Fibroblast of upper back skin (primary cell): ENCODE data around the gene CLEC12A.
"Not testable (repeated sequence)": the region's sequence is repeated elsewhere in the genome, so short reads cannot be mapped to it uniquely, and the experiment has no call there.

Source experiments
- DNase-seq: peaks from one replicate; pipeline ENCODE4 v3.0.0-alpha.2; 2013

The CLEC12A gene

DNA sequence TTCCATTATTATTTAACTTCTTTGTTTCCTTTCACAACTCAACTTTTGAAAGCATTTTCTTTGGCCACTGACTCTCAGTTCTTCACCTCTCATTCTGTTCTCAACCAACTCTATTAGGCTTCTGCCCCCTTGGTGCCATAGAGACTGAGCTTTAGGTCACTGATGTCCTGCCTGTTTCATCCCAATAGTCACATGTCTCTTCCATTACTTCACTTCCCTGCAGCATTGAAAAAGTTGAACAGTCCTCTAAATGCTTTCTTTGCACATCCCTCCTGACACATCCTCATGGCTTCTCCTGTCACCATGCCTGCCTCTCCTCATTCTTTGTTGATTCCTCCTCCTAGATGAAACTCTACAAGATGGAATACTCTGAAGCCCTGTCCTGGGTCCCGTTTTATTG is 2.7 kb downstream of the CLEC12A start:
- DNase-seq: no peak

DNA sequence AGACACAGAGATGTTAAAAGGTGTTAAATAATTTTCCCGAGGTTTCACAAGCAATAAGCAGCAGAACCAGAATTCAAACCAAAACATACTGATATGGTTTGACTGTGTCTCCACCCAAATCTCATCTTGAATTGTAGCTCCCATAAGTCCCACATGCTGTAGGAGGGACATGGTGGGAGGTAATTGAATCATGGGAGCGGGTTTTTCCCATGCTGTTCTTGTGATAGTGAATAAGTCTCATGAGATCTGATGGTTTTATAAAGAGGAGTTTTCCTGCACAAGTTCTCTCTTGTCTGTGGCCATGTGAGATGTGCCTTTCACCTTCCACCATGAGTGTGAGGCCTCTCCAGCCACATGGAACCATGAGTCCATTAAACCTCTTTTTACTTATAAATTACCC is 3.5 kb downstream of the CLEC12A start:
- not testable (repeated sequence) for DNase-seq

DNA sequence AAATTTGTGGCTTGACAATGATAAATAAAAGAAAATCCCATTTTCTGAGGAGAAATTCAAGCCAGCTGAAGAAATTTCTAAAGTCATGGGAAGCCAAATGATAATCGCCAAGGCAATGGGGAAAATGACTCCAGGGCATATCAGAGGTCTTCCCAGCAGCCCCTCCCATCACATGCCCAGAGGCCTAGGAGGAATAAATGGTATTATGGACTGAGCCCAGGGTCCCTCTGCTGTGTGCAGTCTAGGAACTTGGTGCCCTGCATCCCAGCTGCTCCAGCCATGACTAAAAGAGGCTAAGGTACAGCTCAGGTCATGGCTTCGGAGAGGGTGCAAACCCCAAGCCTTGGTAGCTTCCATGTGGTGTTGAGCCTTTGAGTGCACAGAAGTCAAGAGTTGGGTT is 4.4 kb downstream of the CLEC12A start:
- no peak for DNase-seq

DNA sequence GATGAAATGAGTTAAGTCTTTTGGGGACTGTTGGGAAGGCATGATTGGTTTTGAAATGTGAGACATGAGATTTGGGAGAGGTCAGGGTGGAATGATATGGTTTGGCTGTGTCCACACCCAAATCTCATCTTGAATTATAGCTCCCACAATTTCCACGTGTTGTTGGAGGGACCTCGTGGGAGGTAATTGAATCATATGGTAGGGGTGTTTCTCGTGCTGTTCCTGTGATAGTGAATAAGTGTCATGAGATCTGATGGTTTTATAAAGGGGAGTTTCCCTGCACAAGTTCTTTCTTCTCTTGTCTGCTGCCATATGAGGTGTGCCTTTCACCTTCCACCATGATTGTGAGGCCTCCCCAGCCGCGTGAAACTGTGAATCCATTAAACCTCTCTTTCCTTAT is 5.4 kb downstream of the CLEC12A start:
- not testable (repeated sequence) for DNase-seq

DNA sequence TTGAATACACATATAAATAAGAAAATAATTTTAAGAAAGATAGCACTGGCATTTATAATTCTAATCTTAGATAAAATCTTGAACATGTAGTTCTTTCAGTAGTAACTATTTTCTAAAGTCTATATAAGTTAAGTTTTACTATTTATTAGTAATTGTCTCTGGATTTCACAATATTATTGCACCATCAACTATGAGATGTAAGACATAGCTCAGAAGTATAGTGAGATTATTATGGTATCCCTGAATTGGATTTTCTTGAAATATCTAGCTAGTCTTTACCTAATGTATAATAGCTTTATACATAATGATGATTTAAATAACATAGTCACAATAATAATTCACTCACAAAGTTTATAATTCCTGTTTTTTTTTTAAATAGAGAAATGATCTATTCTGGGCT is 6.7 kb downstream of the CLEC12A start:
- DNase-seq: no peak

DNA sequence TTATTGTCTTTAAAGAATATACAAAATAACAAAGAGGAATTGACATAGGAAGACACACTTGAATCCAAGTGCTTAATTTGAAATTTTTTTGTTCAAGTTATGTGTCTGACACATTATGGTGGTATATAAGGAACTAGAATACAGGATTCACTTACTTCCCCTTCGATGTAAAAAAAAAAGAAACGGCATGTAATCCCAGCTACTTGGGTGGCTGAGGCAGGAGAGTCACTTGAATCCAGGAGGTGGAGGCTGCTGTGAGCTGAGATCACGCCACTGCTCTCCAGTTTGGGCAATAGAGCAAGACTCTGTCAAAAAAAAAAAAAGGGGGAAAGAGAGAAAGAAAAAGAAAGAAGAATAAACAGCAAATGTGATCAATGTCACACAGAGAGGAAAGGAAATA is 8.9 kb downstream of the CLEC12A start:
- no peak for DNase-seq

DNA sequence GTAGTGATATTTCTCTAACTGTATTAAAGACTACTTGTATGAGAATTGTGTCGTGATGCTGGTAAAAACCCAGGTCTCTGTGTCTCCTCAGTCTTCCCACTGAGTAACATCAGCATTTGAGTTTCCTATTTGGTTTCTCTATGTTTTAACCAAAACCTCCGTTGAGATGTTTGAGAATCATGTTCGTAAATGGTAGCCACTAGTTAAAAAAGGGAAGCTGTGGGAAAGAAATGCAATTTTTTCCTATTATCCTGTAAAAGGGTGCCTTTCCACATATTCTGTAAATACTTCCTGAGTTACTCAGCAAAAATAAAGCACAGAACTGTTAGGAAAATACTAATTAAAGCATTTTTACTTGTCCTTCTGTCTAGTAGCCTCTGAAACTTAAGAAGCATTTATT is 20.7 kb downstream of the CLEC12A start:
- no peak for DNase-seq

DNA sequence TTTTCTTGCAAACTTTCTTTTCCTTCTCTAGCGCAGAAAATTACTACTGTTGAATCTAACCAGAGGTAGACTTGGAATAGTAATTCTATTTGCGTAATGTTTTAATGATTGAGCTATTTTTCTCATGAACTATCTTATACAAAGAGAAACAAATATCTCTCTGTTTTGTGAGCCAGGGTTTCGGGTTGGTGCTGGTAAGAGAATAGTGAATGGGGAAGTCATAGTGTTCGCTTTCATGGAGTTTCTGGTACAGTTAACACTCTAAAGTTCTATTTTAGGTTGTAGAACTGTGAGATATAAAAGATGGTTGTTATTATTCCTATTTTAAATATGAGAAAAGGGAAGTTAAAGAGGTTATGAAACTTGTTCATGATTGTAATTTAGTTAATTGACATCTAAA is 21.1 kb downstream of the CLEC12A start:
- no peak for DNase-seq

DNA sequence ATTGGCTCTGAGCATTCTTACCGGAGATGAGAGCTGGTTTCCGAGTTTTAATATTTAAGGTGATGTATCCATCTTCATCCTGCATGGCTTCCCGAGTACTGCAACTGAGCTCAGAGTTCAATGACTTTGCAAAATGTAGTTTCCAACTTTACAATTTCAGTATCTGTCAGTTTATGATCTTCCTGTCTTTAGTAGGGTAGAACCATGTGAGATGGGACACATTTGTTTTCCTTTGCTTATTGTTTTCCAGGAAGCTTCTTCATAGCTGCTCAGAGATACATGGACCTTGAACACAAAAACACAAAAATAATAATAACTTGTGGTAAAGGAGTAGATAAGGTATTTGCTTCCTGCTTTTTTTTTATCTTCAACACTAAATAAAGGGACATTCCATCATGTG is 27.8 kb downstream of the CLEC12A start, which contains the start of gene CLEC1B:
Gene CLEC1B (minus strand): TSS at position 106 of the 400 bp plus-strand sequence. CDS start 21 bp downstream, at position 85.
- no peak for DNase-seq

DNA sequence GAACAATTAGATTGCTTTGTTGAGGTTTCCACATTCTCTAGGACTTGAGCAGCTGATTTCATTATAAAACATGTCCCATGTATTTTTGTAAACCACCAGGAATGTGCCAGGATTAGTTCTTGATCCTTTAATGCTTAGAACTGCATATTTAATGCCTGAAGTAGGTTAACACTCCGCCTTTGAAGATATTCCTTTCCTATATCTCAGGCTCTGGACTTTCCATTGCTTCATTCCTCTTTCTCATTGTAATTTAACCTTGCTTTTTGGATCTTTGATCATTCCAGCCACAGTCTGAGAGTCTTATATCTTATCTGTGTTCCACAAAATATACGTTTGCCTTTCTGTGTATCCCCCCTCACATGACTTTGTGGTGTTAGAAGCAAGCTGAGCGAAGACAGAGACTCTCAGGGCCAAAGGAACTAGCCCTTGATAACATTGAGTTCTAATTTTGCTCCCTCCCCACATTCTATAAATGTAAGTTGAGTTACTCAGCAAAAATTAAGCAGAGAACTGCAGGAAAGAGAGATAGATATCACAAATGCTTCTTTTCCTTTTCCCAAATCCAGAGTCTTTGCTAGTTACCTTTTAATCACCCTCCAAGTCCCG is 30.1 kb downstream of the CLEC12A start:
- DNase-seq: peak; percentile 4

DNA sequence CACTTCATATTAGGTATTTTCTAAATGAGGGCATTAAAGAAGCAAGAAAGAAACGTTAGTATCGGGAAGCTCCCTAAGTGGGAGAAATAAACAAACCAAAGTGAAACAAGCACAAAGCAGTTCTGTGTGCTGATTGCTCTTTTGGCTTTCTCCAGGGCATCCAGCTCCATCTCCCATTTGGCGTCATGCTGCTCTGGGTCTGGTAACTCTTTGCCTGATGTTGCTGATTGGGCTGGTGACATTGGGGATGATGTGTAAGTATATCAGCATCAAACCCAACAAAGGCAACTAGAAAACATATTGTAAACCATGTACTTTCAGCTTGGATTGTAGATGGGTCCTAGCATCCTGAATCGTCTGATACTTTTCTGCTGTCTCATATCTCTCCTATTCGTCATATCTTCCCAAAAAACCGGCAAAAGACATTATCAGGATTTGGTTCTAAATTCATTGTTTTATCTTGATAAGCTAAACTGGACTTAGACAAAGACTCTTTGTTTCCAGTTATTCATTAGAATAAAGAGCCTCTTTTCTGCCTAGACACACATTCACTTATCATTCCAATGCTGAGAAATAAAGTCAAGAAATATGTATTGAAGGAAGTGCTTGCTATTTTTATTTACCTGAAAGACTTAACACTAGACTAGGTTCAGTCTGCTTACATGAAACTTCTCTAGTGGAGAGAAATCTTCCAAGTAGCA is 41.6 kb downstream of the CLEC12A start:
- DNase-seq: no peak

DNA sequence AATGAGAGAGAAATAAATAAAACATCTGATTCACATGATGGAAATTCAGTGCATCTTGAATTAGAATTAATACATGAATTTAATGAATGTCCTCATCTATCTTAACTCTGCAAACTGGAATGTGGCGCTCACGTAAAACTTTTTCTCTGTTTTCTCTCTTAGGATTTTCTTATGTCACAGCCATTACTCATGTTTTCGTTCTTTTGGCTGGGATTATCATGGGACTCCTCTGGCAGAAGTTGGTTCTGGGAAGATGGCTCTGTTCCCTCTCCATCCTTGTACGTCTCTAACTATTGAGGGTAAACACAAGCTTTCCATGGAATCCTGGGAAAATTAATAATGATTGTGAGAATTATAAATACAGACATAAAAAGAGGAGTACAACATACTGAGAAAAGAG is 44.2 kb downstream of the CLEC12A start:
- no peak for DNase-seq

DNA sequence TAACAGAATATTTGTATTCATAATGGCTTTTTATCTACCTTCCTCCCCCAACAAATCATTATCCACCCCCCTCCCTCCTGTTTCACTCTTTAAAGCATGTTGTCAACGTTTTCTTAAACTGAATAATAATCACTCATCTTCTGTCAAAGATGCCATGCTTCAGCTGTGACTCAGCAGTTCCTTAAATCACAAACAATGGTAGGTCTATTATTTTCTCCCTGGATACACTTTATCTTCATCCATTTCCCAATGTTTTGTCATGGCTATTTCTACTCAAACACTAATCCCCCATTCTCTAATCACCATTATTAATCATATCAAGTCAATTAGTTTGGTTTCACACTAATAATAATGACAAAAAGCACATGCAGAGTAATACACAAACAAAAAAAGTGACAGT is 45.7 kb downstream of the CLEC12A start:
- DNase-seq: peak; percentile 18

DNA sequence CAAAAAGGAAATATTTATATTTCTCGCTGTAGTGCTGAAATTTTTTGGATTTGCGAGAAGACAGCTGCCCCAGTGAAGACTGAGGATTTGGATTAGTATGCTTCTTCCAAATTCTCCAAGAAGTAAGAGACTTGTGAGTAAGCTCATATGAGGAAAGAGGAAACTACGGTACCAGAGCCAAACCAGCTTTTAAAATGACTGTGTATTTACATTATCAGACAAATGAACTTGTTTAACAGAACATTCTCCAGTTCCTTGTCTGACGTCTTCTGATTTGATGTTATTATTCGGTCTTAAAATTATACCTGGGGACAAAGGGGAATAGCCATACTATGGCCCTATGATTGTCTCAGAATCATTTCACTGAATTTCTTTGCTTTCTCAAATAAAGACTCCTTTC is 47.2 kb downstream of the CLEC12A start:
- DNase-seq: no peak

DNA sequence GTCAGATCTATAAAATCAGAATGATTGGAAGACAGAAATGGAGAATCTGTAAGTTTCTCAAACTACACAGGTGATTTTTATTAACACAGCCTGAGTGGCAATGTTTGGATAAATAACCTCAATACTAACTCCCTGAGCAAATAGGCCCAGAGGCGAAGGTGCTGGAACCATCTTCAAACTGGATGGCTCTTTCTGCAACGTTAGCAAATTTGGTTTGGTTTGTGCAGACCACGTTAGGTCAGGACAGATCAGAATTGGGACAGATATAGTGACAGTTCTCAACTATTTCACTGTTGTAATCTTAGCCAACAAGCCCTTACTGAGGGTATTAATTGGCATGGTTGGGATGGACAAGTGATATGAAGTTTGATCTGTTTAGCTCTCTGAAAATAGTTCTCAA is 50.1 kb downstream of the CLEC12A start:
- no peak for DNase-seq

DNA sequence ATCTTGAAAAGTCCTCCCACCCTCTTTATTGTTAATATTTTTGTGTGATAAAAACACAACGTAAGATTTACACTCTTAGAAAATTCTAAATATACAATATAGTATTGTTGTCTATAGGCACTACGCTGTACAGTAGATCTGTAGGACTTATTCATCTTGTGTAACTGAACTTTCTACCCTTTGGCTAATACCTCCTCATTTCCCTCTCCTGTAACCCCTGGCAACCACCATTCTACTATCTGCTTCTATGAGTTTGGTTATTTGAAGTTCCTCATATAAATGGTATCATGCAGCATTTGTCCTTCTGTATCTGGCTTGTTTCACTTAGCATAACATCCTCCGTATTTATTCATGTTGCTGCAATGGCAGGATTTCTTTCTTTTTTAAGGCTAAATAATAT is 54.0 kb downstream of the CLEC12A start:
- DNase-seq: no peak

DNA sequence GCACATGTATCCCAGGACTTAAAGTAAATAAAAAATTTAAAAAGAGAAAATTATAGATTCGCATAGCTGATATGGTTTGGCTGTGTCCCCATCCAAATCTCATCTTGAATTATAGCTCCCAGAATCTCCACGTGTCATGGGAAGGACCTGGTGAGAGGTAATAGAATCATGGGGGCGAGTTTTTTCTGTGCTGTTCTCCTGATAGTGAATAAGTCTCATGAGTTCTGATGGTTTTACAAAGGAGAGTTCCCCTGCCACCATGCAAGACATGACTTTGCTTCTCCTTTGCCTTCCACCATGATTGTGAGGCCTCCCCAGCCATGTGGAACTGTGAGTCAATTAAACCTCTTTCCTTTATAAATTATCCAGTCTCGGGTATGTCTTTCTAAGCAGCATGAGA is 55.5 kb downstream of the CLEC12A start:
- DNase-seq: not testable (repeated sequence)

DNA sequence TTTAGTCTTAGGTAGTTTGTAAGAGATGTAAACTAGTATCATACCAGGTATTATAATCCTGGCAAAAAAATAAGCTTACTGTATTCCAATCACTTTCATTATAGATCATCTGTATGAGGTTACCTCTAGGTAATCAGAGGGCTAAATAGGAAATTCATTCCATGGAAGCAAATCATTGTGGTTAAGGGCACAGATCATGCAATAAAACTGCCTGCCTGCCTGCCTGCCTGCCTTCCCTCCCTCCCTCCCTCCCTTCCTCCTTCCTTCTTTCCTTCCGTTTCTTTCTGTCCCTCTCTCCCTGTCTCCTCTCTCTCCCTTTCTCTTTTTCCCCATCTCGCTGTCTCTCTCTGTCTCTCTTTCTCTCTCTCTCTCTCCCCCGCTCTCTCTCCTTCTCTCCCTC is 56.1 kb downstream of the CLEC12A start:
- DNase-seq: peak; percentile 7

DNA sequence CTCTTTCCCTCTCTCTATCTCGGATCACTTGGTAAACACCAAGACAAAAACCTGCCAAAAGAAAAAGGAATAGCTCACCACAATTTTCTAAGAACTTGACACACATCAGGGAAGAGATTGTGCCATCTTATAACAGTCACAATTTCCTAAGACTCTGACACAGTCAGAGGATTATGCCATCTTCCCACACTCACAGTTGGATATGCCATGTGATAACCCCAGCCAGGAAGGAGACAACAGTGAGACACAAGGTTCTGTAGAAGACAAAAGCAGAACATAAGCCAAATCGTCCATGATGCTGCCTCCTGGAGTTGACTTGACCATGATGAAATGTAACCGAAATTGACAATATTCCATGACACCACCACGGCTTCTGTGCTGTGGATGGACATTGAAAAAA is 56.5 kb downstream of the CLEC12A start:
- DNase-seq: peak; percentile 9

DNA sequence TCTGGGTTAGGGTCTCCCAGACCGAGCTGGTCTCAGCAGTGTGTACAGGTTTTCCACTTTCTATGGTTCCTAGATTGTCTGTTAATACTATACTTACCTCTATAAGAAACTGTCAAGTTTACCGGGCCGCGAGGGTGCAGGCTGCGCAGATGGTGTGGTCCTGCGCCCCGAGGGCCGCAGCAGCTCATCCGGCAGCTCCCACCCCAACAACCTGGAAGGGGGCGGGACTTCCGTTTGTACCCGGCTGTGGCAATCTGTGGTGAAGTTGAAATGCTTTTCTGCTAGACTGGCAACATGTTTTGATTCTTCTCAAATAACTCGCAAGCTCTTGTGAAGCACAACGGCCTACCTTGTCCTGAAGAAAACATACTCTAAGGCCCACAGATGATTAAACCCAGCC is 59.2 kb downstream of the CLEC12A start, which contains the start of gene CLEC9A:
Gene CLEC9A (plus strand): TSS at position 237 of the 400 bp plus-strand sequence. CDS start 22,006 bp downstream, outside the sequence.
- no peak for DNase-seq

DNA sequence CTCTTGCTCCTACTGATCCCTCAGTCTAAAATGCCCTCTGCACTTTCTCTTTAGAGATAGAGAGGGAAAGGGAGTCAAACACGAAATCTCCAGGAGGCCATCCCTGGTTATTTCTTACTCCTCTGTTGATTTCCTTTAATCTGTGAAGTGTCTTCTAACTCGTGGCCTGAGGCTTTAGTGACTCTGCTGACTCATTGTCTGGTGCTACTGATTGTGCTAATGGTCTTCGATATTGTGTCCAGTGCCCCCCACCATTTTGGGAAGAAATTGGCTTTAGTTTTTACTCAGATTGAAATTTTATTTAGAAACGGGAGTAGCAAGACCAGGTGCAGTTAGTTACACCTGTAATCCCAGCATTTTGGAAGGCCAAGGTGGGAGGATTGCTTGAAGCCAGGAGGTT is 60.1 kb downstream of the CLEC12A start:
- DNase-seq: no peak

DNA sequence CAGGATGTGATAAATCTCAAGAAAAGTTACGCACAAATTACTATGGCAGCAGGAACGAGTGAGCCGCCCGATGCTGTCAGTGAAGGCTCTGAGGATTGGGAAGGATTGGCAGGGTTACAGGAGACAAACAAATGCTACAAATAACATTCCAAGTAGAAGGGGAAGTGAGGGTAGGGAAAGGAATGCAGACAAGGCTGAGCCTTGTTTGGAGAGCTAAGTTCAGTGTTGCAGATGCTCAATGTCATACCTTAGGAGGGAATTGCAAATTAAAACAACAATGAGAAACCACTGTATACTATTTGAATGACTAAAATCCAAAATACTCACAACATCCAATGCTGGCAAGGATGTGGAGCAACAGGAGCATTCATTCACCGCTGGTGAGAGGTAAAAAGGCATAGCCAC is 60.6 kb downstream of the CLEC12A start:
- peak; percentile 78 for DNase-seq

DNA sequence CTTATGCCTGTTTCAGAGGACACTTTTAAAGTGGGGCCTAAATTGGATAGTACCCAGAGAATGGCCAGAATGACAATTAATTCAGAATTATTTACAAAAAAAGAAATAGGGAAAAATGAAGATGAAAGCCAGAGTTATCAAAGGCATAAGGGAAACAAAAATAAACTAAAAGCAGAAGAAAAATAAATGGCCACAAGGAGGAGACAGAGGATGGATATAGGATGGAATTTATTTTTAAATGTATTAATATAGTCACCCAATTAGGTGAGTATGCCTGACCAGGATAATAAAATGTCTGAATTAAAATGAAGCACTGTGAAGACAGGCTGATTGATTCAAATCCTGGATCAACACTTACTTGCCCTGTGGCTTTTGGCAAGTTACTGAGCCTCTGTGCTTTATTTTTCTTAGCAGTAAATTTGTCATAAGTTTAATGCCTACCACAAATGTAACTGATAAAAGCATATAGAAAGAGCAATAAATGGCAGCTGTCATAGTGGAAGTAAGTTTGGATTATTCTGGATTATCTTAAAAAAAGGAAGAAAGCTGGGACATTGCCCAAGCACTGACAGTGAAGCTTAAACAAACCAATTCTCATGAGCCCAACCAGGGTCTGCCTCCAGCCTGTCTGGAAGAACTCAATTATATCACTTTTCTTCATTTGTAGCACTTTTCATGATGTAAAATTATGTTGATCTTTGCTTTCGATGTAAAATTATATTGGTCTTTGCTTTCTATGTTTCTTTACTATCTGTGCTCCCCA is 62.8 kb downstream of the CLEC12A start:
- DNase-seq: peak; percentile 6
